SU-DHL-6 (cell line): ENCODE data around the gene ACTMAP.

Source experiments
- H2AFZ ChIP-seq: fragments of 200-600 bp; sonication (generic); 2 replicates; pipeline ENCODE4 v1.6.1; 2014; ENCODE audit warnings: low read depth, mild to moderate bottlenecking, moderate library complexity, mixed read lengths, antibody characterized with exemption, low read length; ENCODE audit not compliant: severe bottlenecking
- H3F3A ChIP-seq: fragments of 200-600 bp; shearing (Covaris generic); 2 replicates; pipeline ENCODE4 v1.6.0; 2016; ENCODE audit warnings: antibody characterized with exemption, mild to moderate bottlenecking; ENCODE audit not compliant: insufficient read depth
- H3K27ac ChIP-seq: fragments of 200-600 bp; sonication (generic); 2 replicates; pipeline ENCODE4 v1.5.1; 2016; ENCODE audit warnings: low read depth, mild to moderate bottlenecking, low read length, moderate library complexity, mixed read lengths
- H3K27me3 ChIP-seq: fragments of 200-600 bp; sonication (generic), shearing (Covaris generic); 2 replicates; pipeline ENCODE4 v1.6.0; 2014; ENCODE audit warnings: mild to moderate bottlenecking, low read length
- H3K36me3 ChIP-seq: fragments of 200-600 bp; sonication (generic); 2 replicates; pipeline ENCODE4 v1.6.1; 2014; ENCODE audit warnings: mild to moderate bottlenecking, low read length, mixed read lengths
- H3K4me2 ChIP-seq: fragments of 300-600, 200-600 bp; shearing (Covaris generic), sonication (generic); 2 replicates; pipeline ENCODE4 v1.6.0; 2014; ENCODE audit warnings: low read length, low read depth, mild to moderate bottlenecking; ENCODE audit not compliant: poor library complexity, severe bottlenecking
- H3K4me3 ChIP-seq: fragments of 200-600 bp; sonication (generic); 2 replicates; pipeline ENCODE4 v1.5.1; 2014; ENCODE audit warnings: antibody characterized with exemption, low read length, mild to moderate bottlenecking, mixed read lengths; ENCODE audit not compliant: insufficient read depth, poor library complexity, severe bottlenecking
- H3K79me2 ChIP-seq: fragments of 200-600 bp; sonication (generic); 2 replicates; pipeline ENCODE4 v1.6.1; 2014; ENCODE audit warnings: mild to moderate bottlenecking, low read length, moderate library complexity; ENCODE audit not compliant: insufficient read depth
- H3K9ac ChIP-seq: fragments of 200-600 bp; sonication (generic); 2 replicates; pipeline ENCODE4 v1.7.0; 2014; ENCODE audit warnings: mild to moderate bottlenecking, low read length
- H3K9me2 ChIP-seq: fragments of 200-600 bp; sonication (generic); replicated peaks from 2 replicates; pipeline ENCODE4 v1.6.1; 2014; ENCODE audit warnings: low read length; ENCODE audit not compliant: insufficient read depth
- H3K9me3 ChIP-seq: fragments of 200-600 bp; sonication (generic); 2 replicates; pipeline ENCODE4 v1.6.1; 2014; ENCODE audit warnings: low read length, mixed read lengths; ENCODE audit not compliant: insufficient read depth
- H4K20me1 ChIP-seq: fragments of 200-600 bp; sonication (generic); 2 replicates; pipeline ENCODE4 v1.6.1; 2014; ENCODE audit warnings: low read depth, mild to moderate bottlenecking, antibody characterized with exemption, low read length, moderate library complexity, mixed read lengths
- CTCF ChIP-seq: fragments of 200-600 bp; sonication (generic); IDR thresholded peaks from one replicate; pipeline ENCODE4 v1.5.1; 2017; ENCODE audit warnings: antibody characterized with exemption, mild to moderate bottlenecking, low read length, moderate library complexity; ENCODE audit not compliant: insufficient read depth, poor library complexity, severe bottlenecking
- EZH2phosphoT487 ChIP-seq: fragments of 200-600 bp; sonication (generic), shearing (Covaris generic); conservative IDR thresholded peaks from 2 replicates; pipeline ENCODE4 v1.6.1; 2018; ENCODE audit warnings: mild to moderate bottlenecking, antibody characterized with exemption, low read length, moderate library complexity, mixed read lengths

ACTMAP gene

DNA sequence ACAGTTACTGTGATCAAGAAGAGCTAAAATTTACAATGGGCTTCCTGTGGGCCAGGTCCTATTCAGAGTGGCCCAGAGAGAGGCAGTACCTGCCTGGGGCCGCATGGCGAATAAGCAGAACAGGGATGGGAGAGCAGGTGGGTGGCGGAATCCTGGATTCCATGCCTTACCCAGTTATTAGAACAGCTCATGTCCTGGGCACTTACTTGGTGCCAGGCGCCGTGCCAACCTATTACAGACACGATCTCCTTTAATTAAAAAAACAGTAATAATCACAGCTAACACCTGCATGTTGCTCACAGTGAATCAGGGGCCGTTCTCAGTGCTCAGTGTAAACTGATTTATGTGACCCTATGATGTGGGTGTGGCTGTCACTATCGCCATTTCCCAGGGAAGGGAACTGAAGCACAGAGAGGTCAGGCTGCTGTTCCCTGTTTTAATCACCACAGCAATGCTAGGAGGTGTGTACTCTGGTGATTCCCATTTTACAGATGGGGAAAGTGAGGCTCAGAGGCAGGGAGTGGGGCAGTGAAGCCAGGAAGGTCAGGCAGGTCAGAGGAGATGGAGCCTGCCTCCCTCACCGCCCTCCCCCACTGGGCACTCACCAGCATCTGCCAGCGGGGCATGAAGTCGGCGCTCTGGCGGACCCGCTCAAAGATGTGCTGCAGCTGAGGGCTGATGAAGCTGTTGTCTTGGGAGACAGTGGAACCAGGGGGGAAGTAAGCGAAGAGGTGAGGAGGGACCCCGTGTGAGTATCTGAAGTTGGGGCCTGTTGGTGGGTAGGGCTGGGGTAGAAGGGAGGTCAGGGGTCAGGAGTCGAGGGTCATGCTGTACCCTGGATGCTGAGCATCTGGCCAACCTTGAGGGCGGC, 45.6 kb downstream of the ACTMAP start:
- Histone ChIP-seq H3K36me3 (no peaks in the 10 kb centered on the region; the same call in 1 of the 2 replicates), H3K27ac (no peak overlapping the region), H3F3A (no peaks in the 10 kb centered on the region), H3K9me3 (no peaks in the 10 kb centered on the region), H4K20me1 (no peaks in the 10 kb centered on the region), H2AFZ (no peak overlapping the region), H3K4me2 (no peak overlapping the region), H3K4me3 (no peak overlapping the region), H3K79me2 (no peaks in the 10 kb centered on the region), H3K27me3 (no peaks in the 10 kb centered on the region), H3K9ac (no peak overlapping the region), H3K9me2 (no peaks in the 10 kb centered on the region)
- TF ChIP-seq CTCF: no peak
- TF ChIP-seq EZH2phosphoT487: no peak

DNA sequence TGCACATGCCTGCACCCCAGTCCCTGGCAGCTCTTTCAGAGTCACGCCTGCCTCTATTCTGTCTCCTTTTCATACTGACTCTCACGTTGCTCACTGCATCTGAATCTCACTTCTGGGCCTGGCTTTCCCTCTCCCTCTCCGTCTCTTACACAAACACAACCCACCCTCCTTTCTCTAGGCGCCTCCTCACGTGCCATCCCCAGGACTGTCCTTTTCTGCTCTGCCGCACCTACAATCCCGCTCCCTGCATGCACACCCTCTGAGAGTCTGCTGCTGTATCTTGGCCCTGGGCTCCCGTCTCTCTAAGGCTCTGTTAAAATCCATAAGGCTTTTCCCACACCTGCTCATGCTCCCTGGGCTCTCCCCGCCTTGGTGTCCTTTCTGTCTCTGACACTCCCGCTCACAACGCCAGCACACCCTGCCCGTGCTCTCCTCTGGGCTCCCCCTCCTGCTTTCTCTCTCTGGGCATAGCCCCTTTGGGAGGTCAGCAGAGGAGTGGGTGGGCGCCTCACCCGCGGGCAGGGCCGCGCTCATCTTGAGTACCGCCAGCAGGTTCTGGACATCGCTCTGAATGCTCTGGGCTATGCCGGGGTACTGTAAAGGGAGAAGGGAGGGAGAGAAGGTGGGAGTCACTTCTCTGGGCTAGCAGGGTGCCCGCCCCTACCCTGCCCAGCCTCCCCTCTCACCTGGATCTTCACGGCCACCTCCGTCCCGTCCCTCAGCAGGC, 47.1 kb downstream of the ACTMAP start:
- TF ChIP-seq EZH2phosphoT487 (no peak), CTCF (no peak)

DNA sequence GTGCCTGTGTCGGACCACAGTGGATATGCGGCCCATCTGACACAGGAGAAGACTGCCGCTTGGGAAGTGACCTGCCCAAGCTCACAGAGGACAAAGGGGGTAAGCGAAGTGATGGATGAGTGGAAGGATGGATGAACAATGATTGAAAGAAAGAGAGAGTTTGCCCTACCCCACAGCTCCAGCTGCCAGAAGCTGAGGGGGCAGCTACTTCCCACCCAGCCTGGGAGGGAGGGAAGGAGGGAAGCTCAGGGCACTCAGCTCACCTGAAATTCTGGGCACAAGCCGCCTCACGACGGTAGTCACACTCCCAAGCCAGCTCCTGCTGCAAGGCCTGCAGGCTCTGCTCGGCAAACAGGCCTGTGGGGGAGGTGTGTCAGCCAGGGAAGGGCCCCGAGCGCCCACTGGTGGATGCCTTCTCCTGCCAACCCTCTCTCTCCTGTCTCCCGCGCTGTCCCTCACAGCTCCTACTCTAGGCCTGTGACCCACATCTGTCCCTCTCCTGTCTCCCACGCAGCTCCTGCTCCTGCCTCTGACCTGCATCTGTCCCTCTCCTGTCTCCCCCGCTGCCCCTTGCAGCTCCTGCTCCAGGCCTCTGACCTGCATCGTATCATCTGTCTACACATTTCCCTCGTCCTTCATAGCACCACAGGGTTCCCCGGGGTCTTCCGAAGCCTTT, 47.8 kb downstream of the ACTMAP start:
- H3K4me2 ChIP-seq: no peak overlapping the region
- TF ChIP-seq EZH2phosphoT487 (no peak), CTCF (no peak)
- no peaks in the 10 kb centered on the region for H3K27me3 ChIP-seq
- no peaks in the 10 kb centered on the region for H3K36me3 ChIP-seq
- no peaks in the 10 kb centered on the region for H3F3A ChIP-seq
- H3K79me2 ChIP-seq: no peaks in the 10 kb centered on the region
- no peak overlapping the region for H3K9ac ChIP-seq
- no peaks in the 10 kb centered on the region for H4K20me1 ChIP-seq
- no peaks in the 10 kb centered on the region for H3K9me3 ChIP-seq
- no peak overlapping the region for H3K4me3 ChIP-seq
- H2AFZ ChIP-seq: no peak overlapping the region
- H3K27ac ChIP-seq: no peak overlapping the region
- no peaks in the 10 kb centered on the region for H3K9me2 ChIP-seq

More for the DNA sequence above, 47.1 kb downstream of the ACTMAP start:
- H3K4me3 ChIP-seq: no peak overlapping the region
- no peaks in the 10 kb centered on the region for H3F3A ChIP-seq
- no peaks in the 10 kb centered on the region for H3K9me2 ChIP-seq
- H4K20me1 ChIP-seq: no peaks in the 10 kb centered on the region
- H3K27me3 ChIP-seq: no peaks in the 10 kb centered on the region
- no peak overlapping the region for H2AFZ ChIP-seq
- H3K9ac ChIP-seq: no peak overlapping the region
- no peak overlapping the region for H3K4me2 ChIP-seq
- no peaks in the 10 kb centered on the region for H3K79me2 ChIP-seq
- H3K27ac ChIP-seq: no peak overlapping the region
- H3K9me3 ChIP-seq: no peaks in the 10 kb centered on the region
- H3K36me3 ChIP-seq: no peaks in the 10 kb centered on the region
